Measurements from ENCODE around the gene VCPKMT.
A peak's percentile ranks its signal among the peaks of the same experiment; 100 is the strongest.

VCPKMT gene

GRCh38 chr14:50063876-50064420, 52.4 kb downstream of the VCPKMT start:
- DNase-seq, result no peak

GRCh38 chr14:50062438-50063085, 53.8 kb downstream of the VCPKMT start:
- DNase-seq, result peak; percentile 91

GRCh38 chr14:50061664-50062437, 54.5 kb downstream of the VCPKMT start:
- peak; percentile 54 for DNase-seq

- peak; percentile 97 for DNase-seq
Measured at GRCh38 chr14:50060871-50061663, 55.3 kb downstream of the VCPKMT start.

GRCh38 chr14:50059763-50060616, 56.4 kb downstream of the VCPKMT start:
- DNase-seq, result no peak

All from fibroblast of skin of right quadriceps (primary cell).